HEK293 (cell line): ENCODE measurements around the gene ARID3A.
A peak's percentile ranks its signal among the peaks of the same experiment; 100 is the strongest.

Source experiments
- CTCF ChIA-PET: fragments of 350-600 bp; formaldehyde crosslinking; extraction: SDS; loops from one replicate; lab custom pipeline; 2021; ENCODE audit warnings: antibody characterized with exemption; lab: Yijun Ruan, JAX
- POLR2A ChIA-PET: fragments of 300-600 bp; formaldehyde crosslinking; extraction: SDS; loops from one replicate; lab custom pipeline; 2020; ENCODE audit warnings: antibody characterized with exemption, inconsistent platforms; lab: Yijun Ruan, JAX
- H3K27ac ChIP-seq: fragments of 200-500 bp; sonication (Bioruptor generic); 2 replicates; pipeline ENCODE4 v1.5.1; 2014; ENCODE audit warnings: low read depth, low read length, control low read depth, inconsistent platforms; ENCODE audit errors: extremely low read depth
- H3K36me3 ChIP-seq, 2 experiments: fragments of 200-500 bp in 1 of 2; sonication (Bioruptor generic) in 1 of 2; 1 replicate in 1 of 2; 2 replicates in 1 of 2; pipeline ENCODE4 v1.5.1; 2014 to 2017; ENCODE audit warnings: inconsistent platforms in 2 of 2, low read length in 2 of 2; ENCODE audit not compliant: control insufficient read depth in 2 of 2, insufficient read depth in 1 of 2
- H3K4me1 ChIP-seq: fragments of 200-500 bp; sonication (Bioruptor generic); 2 replicates; pipeline ENCODE4 v1.5.1; 2014; ENCODE audit warnings: mild to moderate bottlenecking, low read length, inconsistent platforms; ENCODE audit not compliant: control insufficient read depth, insufficient read depth
- H3K4me3 ChIP-seq: 2 replicates; pipeline ENCODE4 v1.5.1; 2011; ENCODE audit warnings: low read depth, mild to moderate bottlenecking, control low read depth, low read length, moderate library complexity
- H3K9me3 ChIP-seq: fragments of 200-500 bp; sonication (Bioruptor generic); 2 replicates; pipeline ENCODE4 v1.5.1; 2014; ENCODE audit warnings: low read depth, low read length, inconsistent platforms; ENCODE audit not compliant: control insufficient read depth, insufficient read depth
- KLF17 ChIP-seq: fragments of 450-650 bp; formaldehyde crosslinking; IDR thresholded peaks from 2 replicates; pipeline ENCODE4 v1.5.1; 2016; ENCODE audit warnings: missing biosample characterization, missing genetic modification characterization
- KLF8 ChIP-seq: fragments of 450-650 bp; formaldehyde crosslinking; IDR thresholded peaks from 2 replicates; pipeline ENCODE4 v1.5.1; 2016; ENCODE audit warnings: missing biosample characterization, missing genetic modification characterization
- MYNN ChIP-seq: fragments of 450-650 bp; formaldehyde crosslinking; IDR thresholded peaks from 2 replicates; pipeline ENCODE4 v1.5.1; 2016; ENCODE audit warnings: missing biosample characterization, missing genetic modification characterization, borderline replicate concordance
- OSR2 ChIP-seq: fragments of 450-650 bp; formaldehyde crosslinking; IDR thresholded peaks from 2 replicates; pipeline ENCODE4 v1.5.1; 2016; ENCODE audit warnings: missing biosample characterization, missing genetic modification characterization
- OVOL3 ChIP-seq: fragments of 450-650 bp; formaldehyde crosslinking; IDR thresholded peaks from 2 replicates; pipeline ENCODE4 v1.5.1; 2016; ENCODE audit warnings: missing biosample characterization, missing genetic modification characterization
- PRDM2 ChIP-seq: fragments of 450-650 bp; formaldehyde crosslinking; IDR thresholded peaks from 2 replicates; pipeline ENCODE4 v1.5.1; 2016; ENCODE audit warnings: missing biosample characterization, missing genetic modification characterization, borderline replicate concordance
- SP2 ChIP-seq: fragments of 450-650 bp; formaldehyde crosslinking; IDR thresholded peaks from 2 replicates; pipeline ENCODE4 v1.5.1; 2016; ENCODE audit warnings: missing biosample characterization, missing genetic modification characterization
- ZBTB7A ChIP-seq: fragments of 450-650 bp; formaldehyde crosslinking; IDR thresholded peaks from 2 replicates; pipeline ENCODE4 v1.5.1; 2016; ENCODE audit warnings: low read depth, missing biosample characterization, missing genetic modification characterization
- ZNF10 ChIP-seq: fragments of 450-650 bp; formaldehyde crosslinking; IDR thresholded peaks from 2 replicates; pipeline ENCODE4 v1.5.1; 2017; ENCODE audit warnings: missing biosample characterization, missing genetic modification characterization
- ZNF2 ChIP-seq: fragments of 450-650 bp; formaldehyde crosslinking; IDR thresholded peaks from 2 replicates; pipeline ENCODE4 v1.5.1; 2016; ENCODE audit warnings: missing biosample characterization, missing genetic modification characterization
- ZNF223 ChIP-seq: fragments of 450-650 bp; formaldehyde crosslinking; IDR thresholded peaks from 2 replicates; pipeline ENCODE4 v1.5.1; 2016; ENCODE audit warnings: missing biosample characterization, missing genetic modification characterization
- ZNF335 ChIP-seq: fragments of 450-650 bp; formaldehyde crosslinking; conservative IDR thresholded peaks from 2 replicates; pipeline ENCODE4 v1.5.1; 2016; ENCODE audit warnings: missing biosample characterization, missing genetic modification characterization
- ZNF350 ChIP-seq: fragments of 450-650 bp; formaldehyde crosslinking; IDR thresholded peaks from 2 replicates; pipeline ENCODE4 v1.5.0; 2017; ENCODE audit warnings: missing biosample characterization, mild to moderate bottlenecking, missing genetic modification characterization
- ZNF354C ChIP-seq: fragments of 450-650 bp; formaldehyde crosslinking; IDR thresholded peaks from 2 replicates; pipeline ENCODE4 v1.5.1; 2016; ENCODE audit warnings: missing biosample characterization, missing genetic modification characterization, low read depth, borderline replicate concordance
- ZNF416 ChIP-seq: fragments of 450-650 bp; formaldehyde crosslinking; IDR thresholded peaks from 2 replicates; pipeline ENCODE4 v1.5.1; 2016; ENCODE audit warnings: missing biosample characterization, missing genetic modification characterization
- ZNF473 ChIP-seq: fragments of 450-650 bp; formaldehyde crosslinking; IDR thresholded peaks from 2 replicates; pipeline ENCODE4 v1.5.1; 2017; ENCODE audit warnings: missing biosample characterization, missing genetic modification characterization
- ZNF580 ChIP-seq: fragments of 450-650 bp; formaldehyde crosslinking; IDR thresholded peaks from 2 replicates; pipeline ENCODE4 v1.5.1; 2016; ENCODE audit warnings: missing biosample characterization, missing genetic modification characterization
- ZNF654 ChIP-seq: fragments of 450-650 bp; formaldehyde crosslinking; IDR thresholded peaks from 2 replicates; pipeline ENCODE4 v1.5.1; 2016; ENCODE audit warnings: low read depth, missing biosample characterization, missing genetic modification characterization
- ZNF830 ChIP-seq: fragments of 450-650 bp; IDR thresholded peaks from 2 replicates; pipeline ENCODE4 v1.5.0; 2018; ENCODE audit warnings: missing biosample characterization, missing genetic modification characterization, low read depth, mild to moderate bottlenecking, moderate library complexity
- ZSCAN30 ChIP-seq: fragments of 450-650 bp; IDR thresholded peaks from 2 replicates; pipeline ENCODE4 v1.5.1; 2018; ENCODE audit warnings: missing biosample characterization, mild to moderate bottlenecking, missing genetic modification characterization, moderate library complexity
- TF ChIP-seq, protein P1 (sequence below): fragments of 450-650 bp; formaldehyde crosslinking; IDR thresholded peaks from 2 replicates; pipeline ENCODE4 v1.5.1; 2016; ENCODE audit warnings: missing biosample characterization, missing genetic modification characterization
- TF ChIP-seq, protein P2 (sequence below): fragments of 450-650 bp; formaldehyde crosslinking; IDR thresholded peaks from 2 replicates; pipeline ENCODE4 v1.5.1; 2016; ENCODE audit warnings: missing biosample characterization, missing genetic modification characterization, low read depth
- TF ChIP-seq, protein P3 (sequence below): fragments of 450-650 bp; formaldehyde crosslinking; IDR thresholded peaks from 2 replicates; pipeline ENCODE4 v1.5.1; 2016; ENCODE audit warnings: missing biosample characterization, missing genetic modification characterization

Gene ARID3A

GRCh38 chr19:892894-893689 lies 32.7 kb upstream of the ARID3A start, which contains the start of the genes MED16 and RNU6-9 (continued):
- TF ChIP-seq ZNF350 (no peak), ZNF2 (peak; percentile 68; the same call in 1 of the 2 replicates), KLF8 (peak; percentile 88), ZNF580 (peak; percentile 40; the same call in 1 of the 2 replicates), SP2 (tag by site-specific recombination) (peak; percentile 57), KLF17 (peak; percentile 66; the same call in 1 of the 2 replicates), ZNF335 (tag by site-specific recombination) (0 out of 2 replicates have a peak, but pooled peaks have one; percentile 29), ZSCAN30 (tag by site-specific recombination) (no peak)
- TF ChIP-seq, protein P1, sequence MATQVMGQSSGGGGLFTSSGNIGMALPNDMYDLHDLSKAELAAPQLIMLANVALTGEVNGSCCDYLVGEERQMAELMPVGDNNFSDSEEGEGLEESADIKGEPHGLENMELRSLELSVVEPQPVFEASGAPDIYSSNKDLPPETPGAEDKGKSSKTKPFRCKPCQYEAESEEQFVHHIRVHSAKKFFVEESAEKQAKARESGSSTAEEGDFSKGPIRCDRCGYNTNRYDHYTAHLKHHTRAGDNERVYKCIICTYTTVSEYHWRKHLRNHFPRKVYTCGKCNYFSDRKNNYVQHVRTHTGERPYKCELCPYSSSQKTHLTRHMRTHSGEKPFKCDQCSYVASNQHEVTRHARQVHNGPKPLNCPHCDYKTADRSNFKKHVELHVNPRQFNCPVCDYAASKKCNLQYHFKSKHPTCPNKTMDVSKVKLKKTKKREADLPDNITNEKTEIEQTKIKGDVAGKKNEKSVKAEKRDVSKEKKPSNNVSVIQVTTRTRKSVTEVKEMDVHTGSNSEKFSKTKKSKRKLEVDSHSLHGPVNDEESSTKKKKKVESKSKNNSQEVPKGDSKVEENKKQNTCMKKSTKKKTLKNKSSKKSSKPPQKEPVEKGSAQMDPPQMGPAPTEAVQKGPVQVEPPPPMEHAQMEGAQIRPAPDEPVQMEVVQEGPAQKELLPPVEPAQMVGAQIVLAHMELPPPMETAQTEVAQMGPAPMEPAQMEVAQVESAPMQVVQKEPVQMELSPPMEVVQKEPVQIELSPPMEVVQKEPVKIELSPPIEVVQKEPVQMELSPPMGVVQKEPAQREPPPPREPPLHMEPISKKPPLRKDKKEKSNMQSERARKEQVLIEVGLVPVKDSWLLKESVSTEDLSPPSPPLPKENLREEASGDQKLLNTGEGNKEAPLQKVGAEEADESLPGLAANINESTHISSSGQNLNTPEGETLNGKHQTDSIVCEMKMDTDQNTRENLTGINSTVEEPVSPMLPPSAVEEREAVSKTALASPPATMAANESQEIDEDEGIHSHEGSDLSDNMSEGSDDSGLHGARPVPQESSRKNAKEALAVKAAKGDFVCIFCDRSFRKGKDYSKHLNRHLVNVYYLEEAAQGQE (tag by site-specific recombination) = no peak
- TF ChIP-seq, protein P2, sequence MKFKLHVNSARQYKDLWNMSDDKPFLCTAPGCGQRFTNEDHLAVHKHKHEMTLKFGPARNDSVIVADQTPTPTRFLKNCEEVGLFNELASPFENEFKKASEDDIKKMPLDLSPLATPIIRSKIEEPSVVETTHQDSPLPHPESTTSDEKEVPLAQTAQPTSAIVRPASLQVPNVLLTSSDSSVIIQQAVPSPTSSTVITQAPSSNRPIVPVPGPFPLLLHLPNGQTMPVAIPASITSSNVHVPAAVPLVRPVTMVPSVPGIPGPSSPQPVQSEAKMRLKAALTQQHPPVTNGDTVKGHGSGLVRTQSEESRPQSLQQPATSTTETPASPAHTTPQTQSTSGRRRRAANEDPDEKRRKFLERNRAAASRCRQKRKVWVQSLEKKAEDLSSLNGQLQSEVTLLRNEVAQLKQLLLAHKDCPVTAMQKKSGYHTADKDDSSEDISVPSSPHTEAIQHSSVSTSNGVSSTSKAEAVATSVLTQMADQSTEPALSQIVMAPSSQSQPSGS (tag by site-specific recombination) = no peak

DNA sequence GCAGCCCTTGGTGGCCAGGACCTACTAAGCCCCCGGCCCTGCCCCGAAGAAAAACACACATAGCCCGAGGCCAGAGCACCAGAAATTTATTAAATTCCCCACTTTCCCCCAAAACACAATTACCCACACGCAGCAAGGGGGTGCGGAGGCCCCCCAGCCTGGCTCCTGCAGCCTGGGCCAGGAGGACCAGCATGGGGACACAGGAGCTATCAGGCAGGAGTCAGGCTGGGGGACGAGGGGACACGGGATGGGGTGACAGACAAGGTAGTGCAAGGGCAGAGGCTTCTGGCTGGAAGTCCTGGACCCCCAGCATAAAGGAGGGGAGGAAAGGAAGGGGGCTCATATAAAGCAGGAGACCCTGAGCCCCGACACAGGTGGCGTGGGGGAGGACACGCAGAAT lies 29.4 kb upstream of the ARID3A start:
- CTCF ChIA-PET = no interaction called here
- TF ChIP-seq OSR2 (tag by site-specific recombination) = no peak
- TF ChIP-seq ZNF473 (tag by site-specific recombination) = no peak
- no peak for TF ChIP-seq ZNF10
- no peak for TF ChIP-seq ZNF354C (tag by site-specific recombination)
- TF ChIP-seq, protein P3, sequence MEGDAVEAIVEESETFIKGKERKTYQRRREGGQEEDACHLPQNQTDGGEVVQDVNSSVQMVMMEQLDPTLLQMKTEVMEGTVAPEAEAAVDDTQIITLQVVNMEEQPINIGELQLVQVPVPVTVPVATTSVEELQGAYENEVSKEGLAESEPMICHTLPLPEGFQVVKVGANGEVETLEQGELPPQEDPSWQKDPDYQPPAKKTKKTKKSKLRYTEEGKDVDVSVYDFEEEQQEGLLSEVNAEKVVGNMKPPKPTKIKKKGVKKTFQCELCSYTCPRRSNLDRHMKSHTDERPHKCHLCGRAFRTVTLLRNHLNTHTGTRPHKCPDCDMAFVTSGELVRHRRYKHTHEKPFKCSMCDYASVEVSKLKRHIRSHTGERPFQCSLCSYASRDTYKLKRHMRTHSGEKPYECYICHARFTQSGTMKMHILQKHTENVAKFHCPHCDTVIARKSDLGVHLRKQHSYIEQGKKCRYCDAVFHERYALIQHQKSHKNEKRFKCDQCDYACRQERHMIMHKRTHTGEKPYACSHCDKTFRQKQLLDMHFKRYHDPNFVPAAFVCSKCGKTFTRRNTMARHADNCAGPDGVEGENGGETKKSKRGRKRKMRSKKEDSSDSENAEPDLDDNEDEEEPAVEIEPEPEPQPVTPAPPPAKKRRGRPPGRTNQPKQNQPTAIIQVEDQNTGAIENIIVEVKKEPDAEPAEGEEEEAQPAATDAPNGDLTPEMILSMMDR = no peak
- no peak for TF ChIP-seq ZNF654
- no peak for TF ChIP-seq ZBTB7A
- TF ChIP-seq MYNN (tag by site-specific recombination) = no peak
- TF ChIP-seq ZNF223 (tag by site-specific recombination) = no peak
- no peak for TF ChIP-seq ZNF416 (tag by site-specific recombination)
- no peak for TF ChIP-seq PRDM2 (tag by site-specific recombination)
- TF ChIP-seq OVOL3 = no peak
- no peak for TF ChIP-seq ZNF830 (tag by site-specific recombination)

More for the DNA sequence above, 29.4 kb upstream of the ARID3A start:
- Histone ChIP-seq H3K9me3 (no peaks in the 10 kb centered on the region), H3K4me3 (no peak overlapping the region), H3K36me3 (peaks cover 0 to 15% of the 10 kb centered on the region in 2 experiments; a peak in 1 of 3 replicates), H3K27ac (no peak overlapping the region), H3K4me1 (no peaks in the 10 kb centered on the region)
- POLR2A ChIA-PET = no interaction called here
